WTC11 (cell line): ENCODE results near the gene IMMT.

ENCODE experiments used
- TF ChIP-seq, protein P1 (sequence below): fragments of 200-600 bp; IDR thresholded peaks from 2 replicates; pipeline ENCODE4 v1.8.0; 2022; ENCODE audit warnings: antibody characterized with exemption
- TF ChIP-seq, protein P2 (sequence below): sonication (generic); formaldehyde crosslinking; IDR thresholded peaks from 2 replicates; pipeline ENCODE4 v1.8.1; 2022; ENCODE audit warnings: mild to moderate bottlenecking, moderate library complexity, missing genetic modification reagents
- TF ChIP-seq, protein P3 (sequence below): sonication (generic); formaldehyde crosslinking; conservative IDR thresholded peaks from 2 replicates; pipeline ENCODE4 v1.8.1; 2022; ENCODE audit warnings: mild to moderate bottlenecking, missing genetic modification reagents

- TF ChIP-seq, protein P1, sequence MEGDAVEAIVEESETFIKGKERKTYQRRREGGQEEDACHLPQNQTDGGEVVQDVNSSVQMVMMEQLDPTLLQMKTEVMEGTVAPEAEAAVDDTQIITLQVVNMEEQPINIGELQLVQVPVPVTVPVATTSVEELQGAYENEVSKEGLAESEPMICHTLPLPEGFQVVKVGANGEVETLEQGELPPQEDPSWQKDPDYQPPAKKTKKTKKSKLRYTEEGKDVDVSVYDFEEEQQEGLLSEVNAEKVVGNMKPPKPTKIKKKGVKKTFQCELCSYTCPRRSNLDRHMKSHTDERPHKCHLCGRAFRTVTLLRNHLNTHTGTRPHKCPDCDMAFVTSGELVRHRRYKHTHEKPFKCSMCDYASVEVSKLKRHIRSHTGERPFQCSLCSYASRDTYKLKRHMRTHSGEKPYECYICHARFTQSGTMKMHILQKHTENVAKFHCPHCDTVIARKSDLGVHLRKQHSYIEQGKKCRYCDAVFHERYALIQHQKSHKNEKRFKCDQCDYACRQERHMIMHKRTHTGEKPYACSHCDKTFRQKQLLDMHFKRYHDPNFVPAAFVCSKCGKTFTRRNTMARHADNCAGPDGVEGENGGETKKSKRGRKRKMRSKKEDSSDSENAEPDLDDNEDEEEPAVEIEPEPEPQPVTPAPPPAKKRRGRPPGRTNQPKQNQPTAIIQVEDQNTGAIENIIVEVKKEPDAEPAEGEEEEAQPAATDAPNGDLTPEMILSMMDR: no peak
- TF ChIP-seq, protein P2, sequence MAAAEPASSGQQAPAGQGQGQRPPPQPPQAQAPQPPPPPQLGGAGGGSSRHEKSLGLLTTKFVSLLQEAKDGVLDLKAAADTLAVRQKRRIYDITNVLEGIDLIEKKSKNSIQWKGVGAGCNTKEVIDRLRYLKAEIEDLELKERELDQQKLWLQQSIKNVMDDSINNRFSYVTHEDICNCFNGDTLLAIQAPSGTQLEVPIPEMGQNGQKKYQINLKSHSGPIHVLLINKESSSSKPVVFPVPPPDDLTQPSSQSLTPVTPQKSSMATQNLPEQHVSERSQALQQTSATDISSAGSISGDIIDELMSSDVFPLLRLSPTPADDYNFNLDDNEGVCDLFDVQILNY (CRISPR knock-in tag): no peak
- TF ChIP-seq, protein P3, sequence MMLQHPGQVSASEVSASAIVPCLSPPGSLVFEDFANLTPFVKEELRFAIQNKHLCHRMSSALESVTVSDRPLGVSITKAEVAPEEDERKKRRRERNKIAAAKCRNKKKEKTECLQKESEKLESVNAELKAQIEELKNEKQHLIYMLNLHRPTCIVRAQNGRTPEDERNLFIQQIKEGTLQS: no peak
Measured at GRCh38 chr2:86094229-86094628, 101.0 kb downstream of the IMMT start.
